ENCODE data around the gene ATF5. TPM values are rescaled to one million over a fixed set of nuclear protein-coding genes. Genes with fewer than 3 reads are reported as not detected.

ATF5 gene
- total and polyA plus RNA-seq, 10 of the 15 experiments (the other 5 are each of a cell fraction or from before 2014, with no cell fraction given), result 9.1 to 133 (median 24.0) TPM

GRCh38 chr19:49894879-49895565, 34.0 kb upstream of the ATF5 start (continued):
- no peak for TF ChIP-seq E2F8 (IDR thresholded peaks at IDR 0.05; ENCODE audit: low read depth, partially characterized antibody)
- TF ChIP-seq CBX5 (IDR thresholded peaks at IDR 0.05; ENCODE audit: low read depth), result no peak
- TF ChIP-seq GATAD2B (conservative IDR thresholded peaks at IDR 0.05; ENCODE audit: low read depth), result 0 out of 2 replicates have a peak, but pooled peaks have one; percentile 20
- TF ChIP-seq RFX5 (IDR thresholded peaks at IDR 0.05; ENCODE audit: low read depth, low read length), result no peak
- peak; percentile 49; the same call in 1 of the 2 replicates for TF ChIP-seq SMARCA5 (IDR thresholded peaks at IDR 0.05)
- TF ChIP-seq NFYB (IDR thresholded peaks at IDR 0.05; ENCODE audit: insufficient read depth, low read depth, low read length), result no peak
- peak; percentile 24 for TF ChIP-seq CUX1 (IDR thresholded peaks at IDR 0.05; ENCODE audit: insufficient replicate concordance, low read depth, low read length)
- TF ChIP-seq ZNF217 (IDR thresholded peaks at IDR 0.05), result no peak
- no peak for TF ChIP-seq FOS (IDR thresholded peaks at IDR 0.05; ENCODE audit: borderline replicate concordance, extremely low read depth, insufficient read length)
- TF ChIP-seq REST (IDR thresholded peaks at IDR 0.05; ENCODE audit: low read depth, low read length), result no peak
- no peak for TF ChIP-seq SP1 (IDR thresholded peaks at IDR 0.05; ENCODE audit: low read depth, low read length)
- no peak for TF ChIP-seq PKNOX1 (IDR thresholded peaks at IDR 0.05)
- TF ChIP-seq STAT3 (IDR thresholded peaks at IDR 0.05; ENCODE audit: low read depth, low read length), result no peak
- peak; percentile 59; the same call in 1 of the 2 replicates for TF ChIP-seq CHD2 (IDR thresholded peaks at IDR 0.05; ENCODE audit: borderline replicate concordance, low read depth, low read length)
- no peak for TF ChIP-seq HSF1 (IDR thresholded peaks at IDR 0.05; ENCODE audit: low read depth, low read length)
